ENCODE measurements around the gene MCUB. TPM values are rescaled to one million over a fixed set of nuclear protein-coding genes. Genes with fewer than 3 reads are reported as not detected.

Gene MCUB
- total and polyA plus RNA-seq, 7 donors, result 0.73 to 2.8 (median 1.5) TPM

DNA sequence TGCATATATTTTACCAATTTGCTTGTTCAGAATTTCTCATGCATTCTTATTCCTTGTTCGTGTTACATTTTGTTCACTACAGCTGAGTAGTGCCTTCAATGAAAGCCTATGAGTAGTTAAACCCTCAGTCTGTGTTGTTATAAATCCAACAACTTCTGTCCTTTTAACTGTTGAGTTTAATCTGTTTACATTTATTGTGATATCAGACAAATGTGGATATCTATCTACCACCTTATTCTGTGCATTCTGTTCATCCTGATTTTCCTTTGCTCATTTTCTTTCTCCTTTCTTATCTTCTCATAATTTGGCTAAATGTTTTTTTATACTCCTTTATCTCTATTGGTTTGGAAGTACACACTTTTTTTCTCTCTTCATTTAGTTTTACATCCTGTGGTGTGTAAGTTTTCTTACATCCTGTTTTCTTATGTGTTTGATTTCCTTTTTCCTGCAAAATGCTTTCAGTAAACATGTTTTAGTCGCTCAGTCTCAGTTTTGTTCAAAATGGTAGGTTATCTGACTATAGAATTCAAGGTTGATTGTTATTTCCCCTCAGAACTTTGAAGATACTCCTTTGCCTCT is 89.0 kb downstream of the MCUB start:
- intact Hi-C loops (cut with DNase I), result no loop called here

DNA sequence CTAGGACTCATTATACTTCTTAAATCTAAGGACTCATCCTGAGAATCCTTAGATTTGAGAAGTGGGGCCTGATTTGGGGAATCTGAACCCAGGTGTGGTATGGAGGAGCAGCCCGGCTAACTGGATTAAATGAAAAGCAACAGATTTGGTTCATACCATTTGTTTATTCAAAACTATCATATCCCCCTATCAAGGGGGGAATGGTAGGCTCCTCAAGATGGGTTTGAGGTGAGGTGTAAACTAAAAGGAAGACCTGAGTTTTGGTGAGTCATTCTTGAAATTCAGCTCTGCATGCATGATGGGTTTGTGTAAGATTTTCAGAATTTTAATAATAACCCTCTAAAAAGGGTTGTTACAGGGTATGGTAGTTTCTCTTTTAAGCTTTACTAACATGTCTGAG is 89.8 kb downstream of the MCUB start:
- no peaks in the 10 kb centered on the region for H3K36me3 ChIP-seq (ENCODE audit: insufficient read depth in 1 of 2, low read depth in 1 of 2)
- DNase-seq (no peak), ATAC-seq (no peak)
- TF ChIP-seq, protein P1, sequence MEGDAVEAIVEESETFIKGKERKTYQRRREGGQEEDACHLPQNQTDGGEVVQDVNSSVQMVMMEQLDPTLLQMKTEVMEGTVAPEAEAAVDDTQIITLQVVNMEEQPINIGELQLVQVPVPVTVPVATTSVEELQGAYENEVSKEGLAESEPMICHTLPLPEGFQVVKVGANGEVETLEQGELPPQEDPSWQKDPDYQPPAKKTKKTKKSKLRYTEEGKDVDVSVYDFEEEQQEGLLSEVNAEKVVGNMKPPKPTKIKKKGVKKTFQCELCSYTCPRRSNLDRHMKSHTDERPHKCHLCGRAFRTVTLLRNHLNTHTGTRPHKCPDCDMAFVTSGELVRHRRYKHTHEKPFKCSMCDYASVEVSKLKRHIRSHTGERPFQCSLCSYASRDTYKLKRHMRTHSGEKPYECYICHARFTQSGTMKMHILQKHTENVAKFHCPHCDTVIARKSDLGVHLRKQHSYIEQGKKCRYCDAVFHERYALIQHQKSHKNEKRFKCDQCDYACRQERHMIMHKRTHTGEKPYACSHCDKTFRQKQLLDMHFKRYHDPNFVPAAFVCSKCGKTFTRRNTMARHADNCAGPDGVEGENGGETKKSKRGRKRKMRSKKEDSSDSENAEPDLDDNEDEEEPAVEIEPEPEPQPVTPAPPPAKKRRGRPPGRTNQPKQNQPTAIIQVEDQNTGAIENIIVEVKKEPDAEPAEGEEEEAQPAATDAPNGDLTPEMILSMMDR (IDR thresholded peaks at IDR 0.05), result no peak
- H3K9me3 ChIP-seq, result peaks cover 13% of the 10 kb centered on the region
- 86 to 97% (median 95%) methylated on average over 1 of the region's 1 CpG for WGBS, 3 donors
- H3K4me3 ChIP-seq, result no peak overlapping the region
- no peak overlapping the region for H3K27ac ChIP-seq
- intact Hi-C loops (cut with DNase I), result no loop called here
- peaks cover 0 to 2% (median 0%) of the 10 kb centered on the region in 3 donors for H3K27me3 ChIP-seq (ENCODE audit: insufficient read depth in 3 of 3, low read length in 2 of 3)
- no peaks in the 10 kb centered on the region for H3K4me1 ChIP-seq

More for the DNA sequence above, 89.0 kb downstream of the MCUB start:
- 83 to 88% (median 83%) methylated on average over 2 of the region's 2 CpGs for WGBS, 3 donors
- no peak for ATAC-seq
- DNase-seq, result no peak
- no peak overlapping the region for H3K4me3 ChIP-seq
- H3K36me3 ChIP-seq (ENCODE audit: insufficient read depth in 1 of 2, low read depth in 1 of 2), result no peaks in the 10 kb centered on the region
- no peak overlapping the region for H3K27ac ChIP-seq
- peaks cover 13% of the 10 kb centered on the region for H3K9me3 ChIP-seq
- H3K4me1 ChIP-seq, result no peaks in the 10 kb centered on the region
- TF ChIP-seq, protein P1 (IDR thresholded peaks at IDR 0.05), result no peak
- H3K27me3 ChIP-seq (ENCODE audit: insufficient read depth in 3 of 3, low read length in 2 of 3), result peaks cover 0 to 2% (median 0%) of the 10 kb centered on the region in 3 donors

DNA sequence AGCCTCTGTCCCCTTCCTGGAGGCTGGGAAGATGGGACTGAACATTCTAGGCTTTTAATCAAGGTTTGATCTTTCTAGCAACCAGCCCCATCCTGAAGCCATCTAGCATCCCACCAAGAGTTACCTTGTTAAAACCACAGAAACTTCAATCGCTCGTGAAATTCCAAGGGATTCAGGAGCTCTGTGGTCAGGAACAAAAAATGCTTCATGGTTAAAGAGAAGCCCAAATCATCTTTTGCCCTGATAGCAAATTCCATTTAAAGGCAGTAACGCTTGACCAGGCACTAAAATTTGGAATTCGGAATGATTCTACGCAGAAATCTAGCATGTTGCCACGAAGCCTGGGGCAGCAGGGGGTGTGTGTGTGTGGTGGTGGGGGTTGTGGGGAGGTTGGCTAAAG is 95.3 kb downstream of the MCUB start:
- intact Hi-C loops (cut with DNase I), result no loop called here
- DNase-seq (no peak), ATAC-seq (no peak)
- Histone ChIP-seq H3K4me1 (no peaks in the 10 kb centered on the region), H3K4me3 (no peak overlapping the region), H3K36me3 (ENCODE audit: insufficient read depth in 1 of 2, low read depth in 1 of 2) (no peaks in the 10 kb centered on the region), H3K27me3 (ENCODE audit: insufficient read depth in 3 of 3, low read length in 2 of 3) (no peaks in the 10 kb centered on the region), H3K9me3 (peaks cover 10% of the 10 kb centered on the region), H3K27ac (no peak overlapping the region)
- 73 to 77% (median 75%) methylated on average over 6 of the region's 6 CpGs for WGBS, 3 donors
- TF ChIP-seq, protein P1 (IDR thresholded peaks at IDR 0.05), result no peak

DNA sequence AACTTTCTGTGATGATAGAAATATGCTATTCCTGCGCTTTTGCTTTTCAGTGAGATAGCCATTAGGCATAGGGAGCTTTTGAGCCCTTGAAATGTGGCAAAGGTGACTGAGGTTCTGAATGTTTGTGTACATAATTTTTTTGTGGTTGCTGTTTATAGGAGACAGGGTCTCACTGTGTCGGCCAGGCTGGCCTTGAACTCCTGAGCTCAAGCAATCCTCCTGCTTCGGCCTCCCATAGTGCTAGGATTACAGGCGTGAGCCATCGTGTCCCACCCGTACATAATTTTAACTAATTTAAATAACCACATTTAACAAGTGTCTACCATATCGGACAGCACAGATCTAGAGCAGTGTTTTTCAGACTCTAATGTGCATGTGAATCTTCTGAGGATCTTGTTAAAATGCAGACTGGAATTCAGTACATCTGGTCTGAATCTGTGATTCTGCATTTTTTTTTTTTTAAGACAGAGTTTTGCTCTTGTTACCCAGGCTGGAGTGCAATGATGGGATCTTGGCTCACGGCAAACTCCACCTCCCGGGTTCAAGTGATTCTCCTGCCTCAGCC is 97.9 kb downstream of the MCUB start:
- ATAC-seq (no peak), DNase-seq (no peak)
- TF ChIP-seq, protein P1 (IDR thresholded peaks at IDR 0.05), result no peak
- H3K9me3 ChIP-seq, result peaks cover 5% of the 10 kb centered on the region
- H3K4me1 ChIP-seq, result no peaks in the 10 kb centered on the region
- intact Hi-C loops (cut with DNase I), result no loop called here
- no peaks in the 10 kb centered on the region for H3K36me3 ChIP-seq (ENCODE audit: insufficient read depth in 1 of 2, low read depth in 1 of 2)
- no peaks in the 10 kb centered on the region for H3K27me3 ChIP-seq (ENCODE audit: insufficient read depth in 3 of 3, low read length in 2 of 3)
- WGBS, 3 donors, result 94 to 95% (median 95%) methylated on average over 9 of the region's 9 CpGs
- H3K27ac ChIP-seq, result no peak overlapping the region
- H3K4me3 ChIP-seq, result no peak overlapping the region
